VCaP (cell line): Measurements from ENCODE around the gene ENPP1.

ENCODE experiments used
- H3K27ac ChIP-seq: fragments of 450-650 bp; 2 replicates; pipeline ENCODE4 v1.5.1; 2017
- TF ChIP-seq, protein P1 (sequence below): fragments of 450-650 bp; conservative IDR thresholded peaks from 2 replicates; pipeline ENCODE4 v1.5.1; 2017; ENCODE audit warnings: mild to moderate bottlenecking, moderate library complexity

ENPP1 gene

DNA sequence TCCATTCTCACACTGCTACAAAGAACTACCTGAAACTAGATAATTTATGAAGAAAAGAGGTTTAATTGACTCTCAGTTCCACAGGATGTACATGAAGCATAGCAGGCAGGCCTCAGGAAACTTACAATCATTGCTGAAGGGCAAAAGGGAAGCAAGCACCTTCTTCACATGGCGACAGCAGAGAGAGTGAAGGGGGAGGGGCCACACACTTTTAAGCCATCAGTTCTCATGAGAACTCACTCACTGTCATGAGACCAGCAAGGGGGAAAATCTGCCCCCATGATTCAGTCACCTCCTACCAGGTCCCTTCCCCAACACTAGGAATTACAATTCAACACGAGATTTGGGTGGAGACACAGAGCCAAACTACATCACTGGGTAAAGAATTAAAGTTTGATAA, 12.5 kb upstream of the ENPP1 start:
- TF ChIP-seq, protein P1, sequence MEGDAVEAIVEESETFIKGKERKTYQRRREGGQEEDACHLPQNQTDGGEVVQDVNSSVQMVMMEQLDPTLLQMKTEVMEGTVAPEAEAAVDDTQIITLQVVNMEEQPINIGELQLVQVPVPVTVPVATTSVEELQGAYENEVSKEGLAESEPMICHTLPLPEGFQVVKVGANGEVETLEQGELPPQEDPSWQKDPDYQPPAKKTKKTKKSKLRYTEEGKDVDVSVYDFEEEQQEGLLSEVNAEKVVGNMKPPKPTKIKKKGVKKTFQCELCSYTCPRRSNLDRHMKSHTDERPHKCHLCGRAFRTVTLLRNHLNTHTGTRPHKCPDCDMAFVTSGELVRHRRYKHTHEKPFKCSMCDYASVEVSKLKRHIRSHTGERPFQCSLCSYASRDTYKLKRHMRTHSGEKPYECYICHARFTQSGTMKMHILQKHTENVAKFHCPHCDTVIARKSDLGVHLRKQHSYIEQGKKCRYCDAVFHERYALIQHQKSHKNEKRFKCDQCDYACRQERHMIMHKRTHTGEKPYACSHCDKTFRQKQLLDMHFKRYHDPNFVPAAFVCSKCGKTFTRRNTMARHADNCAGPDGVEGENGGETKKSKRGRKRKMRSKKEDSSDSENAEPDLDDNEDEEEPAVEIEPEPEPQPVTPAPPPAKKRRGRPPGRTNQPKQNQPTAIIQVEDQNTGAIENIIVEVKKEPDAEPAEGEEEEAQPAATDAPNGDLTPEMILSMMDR = no peak
- no peak overlapping the region for H3K27ac ChIP-seq

DNA sequence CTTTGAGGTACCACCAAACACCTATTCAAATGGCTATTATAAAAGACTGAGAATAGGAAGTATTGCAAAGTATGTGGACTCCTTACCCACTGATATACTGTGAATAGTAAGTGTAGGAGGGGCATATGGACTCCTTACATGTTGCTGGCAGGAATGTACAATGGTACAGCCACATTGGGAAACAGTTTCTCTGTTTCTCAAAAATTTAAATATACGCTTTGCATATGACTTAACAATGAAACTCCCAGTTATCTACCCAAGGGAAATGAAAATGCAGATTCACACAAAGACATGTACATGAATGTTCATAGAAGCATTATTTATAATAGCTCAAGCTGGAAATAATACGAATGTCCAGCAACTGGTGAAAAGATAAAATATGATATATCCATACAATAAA, 5.5 kb upstream of the ENPP1 start:
- TF ChIP-seq, protein P1 = no peak
- no peak overlapping the region for H3K27ac ChIP-seq

DNA sequence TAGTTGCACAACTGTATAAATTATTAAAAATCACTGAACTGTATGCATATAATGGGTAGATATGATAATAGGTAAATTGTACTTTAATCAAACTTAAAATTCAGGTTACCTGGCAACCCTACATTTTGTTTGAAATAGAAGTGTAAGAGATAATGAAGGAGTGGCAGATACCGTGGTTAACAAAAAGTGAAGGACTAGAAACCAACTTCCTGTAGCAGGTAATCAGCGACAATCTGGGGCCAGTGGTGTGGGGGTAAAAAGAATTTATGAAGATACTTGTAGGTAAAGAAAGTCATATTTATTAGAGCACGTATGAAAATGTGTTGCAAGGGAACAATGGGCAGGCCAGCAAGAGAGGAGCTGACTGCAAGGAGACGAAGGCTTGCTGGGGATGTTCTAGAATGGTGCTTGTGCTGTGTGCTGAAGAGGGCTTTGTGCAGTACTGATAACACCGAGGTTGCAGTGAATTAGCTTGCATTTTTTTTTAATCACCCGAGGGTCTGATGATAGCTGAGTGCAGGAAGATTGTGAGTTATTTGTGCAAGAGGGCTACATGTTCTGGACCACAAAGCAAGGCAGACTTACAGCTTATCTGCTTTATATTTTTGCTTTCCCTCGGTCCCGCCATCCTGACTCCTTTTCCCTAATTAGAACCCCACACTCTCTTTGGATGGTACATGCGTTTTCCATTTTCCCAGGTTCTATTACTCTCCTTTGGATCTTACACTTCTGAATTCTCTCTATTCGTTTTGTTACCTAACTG, 4.6 kb upstream of the ENPP1 start:
- TF ChIP-seq, protein P1 = no peak
- H3K27ac ChIP-seq = no peak overlapping the region

DNA sequence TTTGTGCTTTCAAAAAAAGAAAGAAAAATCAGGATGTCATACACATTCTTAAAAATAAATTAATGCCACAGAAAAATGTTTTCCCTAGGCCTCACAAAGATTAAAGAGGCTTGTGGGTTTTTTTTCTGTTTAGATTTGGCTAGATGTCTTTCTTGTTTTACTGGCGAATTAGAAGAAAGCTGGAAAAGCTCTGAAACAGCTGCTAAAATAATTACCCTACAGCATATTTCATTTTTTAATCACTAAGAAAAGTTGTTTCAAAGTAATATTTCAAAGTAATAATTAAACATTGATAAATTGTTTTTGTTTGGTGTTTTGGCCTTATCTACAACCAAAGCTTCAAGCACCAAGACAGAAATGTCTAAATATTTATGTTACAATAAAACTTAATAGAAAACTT, 3.7 kb upstream of the ENPP1 start:
- TF ChIP-seq, protein P1 = no peak
- no peak overlapping the region for H3K27ac ChIP-seq

DNA sequence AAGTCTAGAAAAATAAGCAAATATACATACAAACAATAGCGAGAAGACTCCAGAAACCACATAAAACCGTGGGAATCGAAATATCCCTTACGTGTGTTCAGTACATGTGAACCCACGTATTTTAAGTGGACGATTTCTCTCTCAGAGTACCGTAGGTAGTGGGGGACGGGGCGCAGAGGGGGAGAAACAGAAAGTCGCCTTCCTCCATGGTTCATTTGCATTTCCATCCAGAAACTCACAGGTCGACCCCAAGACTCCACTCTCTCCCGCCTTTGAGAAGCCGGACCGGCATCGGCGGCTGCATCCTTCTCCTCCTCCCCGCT, 538 bp upstream of the ENPP1 start:
- TF ChIP-seq, protein P1 = no peak
- H3K27ac ChIP-seq = peak overlapping the region; percentile 66

DNA sequence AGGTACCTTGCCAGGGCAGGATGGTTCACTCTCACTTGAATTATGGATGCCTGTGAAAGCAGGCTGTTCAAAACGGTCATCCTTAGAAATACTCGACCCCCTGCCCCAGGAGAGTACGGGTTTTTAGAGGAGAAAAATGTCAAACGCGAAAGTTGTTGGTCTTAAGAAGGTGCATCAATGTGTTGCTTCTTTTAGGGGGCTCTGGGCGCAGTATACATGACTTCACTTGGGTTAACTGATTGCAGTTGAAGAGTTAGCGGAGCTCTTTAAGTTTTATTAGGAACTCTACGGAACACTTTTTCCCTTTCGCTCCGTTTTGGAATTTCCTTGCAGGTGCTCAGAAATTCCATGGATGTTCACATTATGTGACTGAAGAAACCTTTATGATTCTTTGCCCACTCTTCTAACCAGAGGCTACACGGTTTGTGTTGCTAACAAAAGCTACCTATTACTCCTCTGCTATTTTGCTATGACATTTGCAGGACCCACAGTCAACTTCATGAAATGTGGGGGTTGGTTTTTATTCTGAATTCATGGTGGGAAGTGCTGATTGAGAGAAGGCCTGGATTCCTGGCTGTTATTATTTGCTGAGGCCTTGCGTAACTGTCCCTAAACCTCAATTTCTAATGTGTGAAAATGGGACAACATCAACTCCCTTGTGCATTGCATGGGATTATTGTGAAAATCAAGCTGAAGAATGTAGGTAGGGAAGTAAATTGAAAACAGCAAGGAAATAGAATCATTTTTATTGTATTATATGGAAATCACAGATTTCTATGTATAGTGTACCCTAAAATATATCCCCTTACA, 845 bp downstream of the ENPP1 start:
- peak overlapping the region; percentile 66 for H3K27ac ChIP-seq
- TF ChIP-seq, protein P1 = no peak

DNA sequence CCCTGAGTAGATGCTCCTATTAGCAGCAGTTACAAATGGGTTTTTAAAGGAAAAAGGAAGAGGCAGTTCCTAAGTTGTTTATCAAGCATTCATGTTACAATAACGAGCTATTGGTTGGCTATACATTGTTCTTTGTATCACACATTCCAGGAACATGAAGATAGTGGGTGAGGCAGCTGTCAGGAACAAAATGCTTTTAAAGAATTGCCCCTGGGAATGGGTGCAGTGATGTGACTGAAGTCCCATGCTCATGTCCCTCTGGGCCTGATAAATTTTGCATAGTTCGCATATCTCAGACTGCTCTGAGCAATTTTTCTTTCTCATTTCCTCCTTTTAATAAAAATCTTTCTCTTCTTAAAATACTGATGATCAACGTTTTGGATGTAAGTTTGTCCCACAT, 3.7 kb downstream of the ENPP1 start:
- TF ChIP-seq, protein P1 = no peak
- H3K27ac ChIP-seq = no peak overlapping the region
